Activated naive CD8-positive, alpha-beta T cell (primary cell): ENCODE data around the gene RANBP3.
A peak's percentile ranks its signal among the peaks of the same experiment; 100 is the strongest.
"Not testable (repeated sequence)": the region's sequence is repeated elsewhere in the genome, so short reads cannot be mapped to it uniquely, and the experiment has no call there.

Source experiments
- H3K27ac Mint-ChIP-seq: one replicate; pipeline ENCODE4 v1.8.0; 2021; ENCODE audit warnings: mixed read lengths
- H3K27me3 Mint-ChIP-seq: one replicate; pipeline ENCODE4 v1.8.0; 2021; ENCODE audit warnings: mixed read lengths
- H3K36me3 Mint-ChIP-seq: one replicate; pipeline ENCODE4 v1.8.0; 2021; ENCODE audit warnings: mixed read lengths
- H3K4me1 Mint-ChIP-seq: one replicate; pipeline ENCODE4 v1.8.0; 2021; ENCODE audit warnings: low read depth, mixed read lengths
- H3K4me3 Mint-ChIP-seq: one replicate; pipeline ENCODE4 v1.8.0; 2021; ENCODE audit warnings: mild to moderate bottlenecking, mixed read lengths
- H3K9me3 Mint-ChIP-seq: one replicate; pipeline ENCODE4 v1.8.0; 2021; ENCODE audit warnings: low read depth, mixed read lengths

RANBP3 gene

GRCh38 chr19:5968431-5969373 is 9.2 kb downstream of the RANBP3 start:
- Mint-ChIP-seq H3K4me3 (peak overlapping the region; percentile 46), H3K27me3 (no peaks in the 10 kb centered on the region), H3K36me3 (peaks cover 4% of the 10 kb centered on the region), H3K27ac (peak overlapping the region; percentile 79), H3K9me3 (no peaks in the 10 kb centered on the region), H3K4me1 (peaks cover 91% of the 10 kb centered on the region)

GRCh38 chr19:5967994-5968430 is 9.9 kb downstream of the RANBP3 start:
- peaks cover 4% of the 10 kb centered on the region for H3K36me3 Mint-ChIP-seq
- peak overlapping the region; percentile 79 for H3K27ac Mint-ChIP-seq
- H3K27me3 Mint-ChIP-seq: no peaks in the 10 kb centered on the region
- H3K9me3 Mint-ChIP-seq: no peaks in the 10 kb centered on the region
- H3K4me1 Mint-ChIP-seq: peaks cover 93% of the 10 kb centered on the region
- H3K4me3 Mint-ChIP-seq: peak overlapping the region; percentile 46

- Mint-ChIP-seq H3K4me3 (peak overlapping the region; percentile 46), H3K27ac (peak overlapping the region; percentile 79), H3K9me3 (no peaks in the 10 kb centered on the region), H3K4me1 (peaks cover 94% of the 10 kb centered on the region), H3K27me3 (no peaks in the 10 kb centered on the region), H3K36me3 (peaks cover 4% of the 10 kb centered on the region)
Observed at GRCh38 chr19:5967571-5967970, 10.4 kb downstream of the RANBP3 start.

GRCh38 chr19:5966941-5967340 is 11.0 kb downstream of the RANBP3 start:
- Mint-ChIP-seq H3K4me3 (no peak overlapping the region), H3K36me3 (peaks cover 4% of the 10 kb centered on the region), H3K9me3 (no peaks in the 10 kb centered on the region), H3K4me1 (peaks cover 94% of the 10 kb centered on the region), H3K27ac (peak overlapping the region; percentile 79), H3K27me3 (no peaks in the 10 kb centered on the region)

- no peaks in the 10 kb centered on the region for H3K27me3 Mint-ChIP-seq
- no peaks in the 10 kb centered on the region for H3K9me3 Mint-ChIP-seq
- peak overlapping the region; percentile 58 for H3K27ac Mint-ChIP-seq
- H3K4me3 Mint-ChIP-seq: peak overlapping the region; percentile 43
- peaks cover 95% of the 10 kb centered on the region for H3K4me1 Mint-ChIP-seq
- no peaks in the 10 kb centered on the region for H3K36me3 Mint-ChIP-seq
Observed at GRCh38 chr19:5966215-5966614, 11.7 kb downstream of the RANBP3 start.

- H3K36me3 Mint-ChIP-seq: no peaks in the 10 kb centered on the region
- H3K9me3 Mint-ChIP-seq: no peaks in the 10 kb centered on the region
- peak overlapping the region; percentile 70 for H3K27ac Mint-ChIP-seq
- H3K27me3 Mint-ChIP-seq: no peaks in the 10 kb centered on the region
- peak overlapping the region; percentile 17 for H3K4me3 Mint-ChIP-seq
- H3K4me1 Mint-ChIP-seq: peaks cover 99% of the 10 kb centered on the region
Observed at GRCh38 chr19:5964816-5965565, 12.9 kb downstream of the RANBP3 start.

GRCh38 chr19:5963855-5964254 is 14.1 kb downstream of the RANBP3 start:
- peak overlapping the region; percentile 35 for H3K4me3 Mint-ChIP-seq
- no peaks in the 10 kb centered on the region for H3K27me3 Mint-ChIP-seq
- H3K27ac Mint-ChIP-seq: peak overlapping the region; percentile 89
- peaks cover 97% of the 10 kb centered on the region for H3K4me1 Mint-ChIP-seq
- H3K36me3 Mint-ChIP-seq: no peaks in the 10 kb centered on the region
- no peaks in the 10 kb centered on the region for H3K9me3 Mint-ChIP-seq

- not testable (repeated sequence) for H3K27me3 Mint-ChIP-seq, H3K9me3 Mint-ChIP-seq, H3K36me3 Mint-ChIP-seq
- Mint-ChIP-seq H3K27ac (peak overlapping the region; percentile 89), H3K4me1 (peaks cover 97% of the 10 kb centered on the region), H3K4me3 (peak overlapping the region; percentile 40)
Observed at GRCh38 chr19:5963259-5963658, 14.7 kb downstream of the RANBP3 start.

GRCh38 chr19:5961969-5962945 is 15.7 kb downstream of the RANBP3 start:
- peaks cover 96% of the 10 kb centered on the region for H3K4me1 Mint-ChIP-seq

GRCh38 chr19:5961641-5961968 is 16.3 kb downstream of the RANBP3 start:
- H3K9me3 Mint-ChIP-seq, H3K36me3 Mint-ChIP-seq, H3K27me3 Mint-ChIP-seq: not testable (repeated sequence)
- Mint-ChIP-seq H3K4me3 (peak overlapping the region; percentile 82), H3K4me1 (peaks cover 96% of the 10 kb centered on the region), H3K27ac (peak overlapping the region; percentile 89)

More at GRCh38 chr19:5961969-5962945, 15.7 kb downstream of the RANBP3 start:
- H3K27me3 Mint-ChIP-seq: no peaks in the 10 kb centered on the region
- H3K36me3 Mint-ChIP-seq: no peaks in the 10 kb centered on the region
- H3K4me3 Mint-ChIP-seq: peak overlapping the region; percentile 82
- H3K27ac Mint-ChIP-seq: peak overlapping the region; percentile 89
- H3K9me3 Mint-ChIP-seq: no peaks in the 10 kb centered on the region

- Mint-ChIP-seq H3K4me1 (peaks cover 94% of the 10 kb centered on the region), H3K4me3 (peak overlapping the region; percentile 72), H3K27ac (peak overlapping the region; percentile 89), H3K36me3 (no peaks in the 10 kb centered on the region), H3K9me3 (no peaks in the 10 kb centered on the region), H3K27me3 (no peaks in the 10 kb centered on the region)
Observed at GRCh38 chr19:5960005-5961001, 17.6 kb downstream of the RANBP3 start.

GRCh38 chr19:5959260-5960004 is 18.5 kb downstream of the RANBP3 start:
- Mint-ChIP-seq H3K27me3 (no peaks in the 10 kb centered on the region), H3K4me3 (no peak overlapping the region), H3K9me3 (no peaks in the 10 kb centered on the region), H3K27ac (peak overlapping the region; percentile 77), H3K4me1 (peaks cover 94% of the 10 kb centered on the region), H3K36me3 (no peaks in the 10 kb centered on the region)

- H3K4me1 Mint-ChIP-seq: peaks cover 94% of the 10 kb centered on the region
- no peaks in the 10 kb centered on the region for H3K9me3 Mint-ChIP-seq
- H3K36me3 Mint-ChIP-seq: no peaks in the 10 kb centered on the region
- H3K27me3 Mint-ChIP-seq: no peaks in the 10 kb centered on the region
- no peak overlapping the region for H3K4me3 Mint-ChIP-seq
- peak overlapping the region; percentile 77 for H3K27ac Mint-ChIP-seq
Observed at GRCh38 chr19:5958851-5959122, 19.2 kb downstream of the RANBP3 start.
